Endothelial cell (in vitro differentiated cells): ENCODE data around the gene ONECUT3. TPM values are rescaled to one million over a fixed set of nuclear protein-coding genes. Genes with fewer than 3 reads are reported as not detected.

Source experiments
- DNase-seq: peaks from one replicate; pipeline ENCODE4 v3.0.0; 2021; ENCODE audit warnings: low spot score
- H3K27ac Mint-ChIP-seq: one replicate; pipeline ENCODE4 v1.8.0; 2021; ENCODE audit warnings: mixed read lengths, inconsistent platforms; ENCODE audit not compliant: unreplicated experiment
- H3K27me3 Mint-ChIP-seq: one replicate; pipeline ENCODE4 v1.8.0; 2021; ENCODE audit warnings: mild to moderate bottlenecking, moderate library complexity, mixed read lengths, inconsistent platforms; ENCODE audit not compliant: unreplicated experiment
- H3K36me3 Mint-ChIP-seq: one replicate; pipeline ENCODE4 v1.8.0; 2021; ENCODE audit warnings: mild to moderate bottlenecking, low read depth, mixed read lengths, inconsistent platforms; ENCODE audit not compliant: unreplicated experiment
- H3K4me1 Mint-ChIP-seq: one replicate; pipeline ENCODE4 v1.8.0; 2021; ENCODE audit warnings: mild to moderate bottlenecking, mixed read lengths, inconsistent platforms; ENCODE audit not compliant: unreplicated experiment
- H3K4me3 Mint-ChIP-seq: one replicate; pipeline ENCODE4 v1.8.0; 2021; ENCODE audit warnings: mild to moderate bottlenecking, mixed read lengths, inconsistent platforms; ENCODE audit not compliant: unreplicated experiment
- H3K9me3 Mint-ChIP-seq: one replicate; pipeline ENCODE4 v1.8.0; 2021; ENCODE audit warnings: mixed read lengths, inconsistent platforms; ENCODE audit not compliant: unreplicated experiment
- CTCF ChIP-seq: fragments of 200-600 bp; sonication (generic); IDR thresholded peaks from one replicate; pipeline ENCODE4 v1.5.0; 2021; ENCODE audit warnings: antibody characterized with exemption; ENCODE audit not compliant: unreplicated experiment
- total RNA-seq: library from RNA; stranded (reverse); fragmentation: NEBNext Ultra II Directional; extraction: Animal tissue kit (Norgen Biotek cat#: 25700); gene quantifications from one replicate; pipeline ENCODE4 v1.2.1, GENCODE V29; 2021; ENCODE audit not compliant: unreplicated experiment

ONECUT3 gene
- total RNA-seq, 1 donor from 2014 or later: not detected

GRCh38 chr19:1762243-1763117, 9.2 kb downstream of the ONECUT3 start:
- no peak for DNase-seq
- peaks cover 34% of the 10 kb centered on the region for H3K27me3 Mint-ChIP-seq
- H3K27ac Mint-ChIP-seq: no peak overlapping the region
- H3K4me1 Mint-ChIP-seq: no peaks in the 10 kb centered on the region
- H3K36me3 Mint-ChIP-seq: no peaks in the 10 kb centered on the region
- no peak for TF ChIP-seq CTCF
- H3K4me3 Mint-ChIP-seq: no peak overlapping the region
- H3K9me3 Mint-ChIP-seq: no peaks in the 10 kb centered on the region

GRCh38 chr19:1763648-1764639, 10.6 kb downstream of the ONECUT3 start:
- Mint-ChIP-seq H3K9me3 (no peaks in the 10 kb centered on the region), H3K27me3 (peaks cover 34% of the 10 kb centered on the region), H3K4me1 (no peaks in the 10 kb centered on the region), H3K27ac (no peak overlapping the region), H3K4me3 (peak overlapping the region; percentile 31), H3K36me3 (no peaks in the 10 kb centered on the region)
- TF ChIP-seq CTCF: no peak
- no peak for DNase-seq

GRCh38 chr19:1764729-1765128, 11.4 kb downstream of the ONECUT3 start:
- no peak for DNase-seq
- Mint-ChIP-seq H3K4me3 (no peak overlapping the region), H3K36me3 (no peaks in the 10 kb centered on the region)

GRCh38 chr19:1765232-1765903, 12.1 kb downstream of the ONECUT3 start:
- no peak overlapping the region for H3K4me3 Mint-ChIP-seq
- DNase-seq: no peak
- TF ChIP-seq CTCF: no peak
- no peak overlapping the region for H3K27ac Mint-ChIP-seq
- peaks cover 28% of the 10 kb centered on the region for H3K27me3 Mint-ChIP-seq
- H3K9me3 Mint-ChIP-seq: no peaks in the 10 kb centered on the region
- H3K36me3 Mint-ChIP-seq: no peaks in the 10 kb centered on the region
- no peaks in the 10 kb centered on the region for H3K4me1 Mint-ChIP-seq

More at GRCh38 chr19:1764729-1765128, 11.4 kb downstream of the ONECUT3 start:
- H3K27ac Mint-ChIP-seq: no peak overlapping the region
- peaks cover 28% of the 10 kb centered on the region for H3K27me3 Mint-ChIP-seq
- no peak for TF ChIP-seq CTCF
- no peaks in the 10 kb centered on the region for H3K4me1 Mint-ChIP-seq
- H3K9me3 Mint-ChIP-seq: no peaks in the 10 kb centered on the region
